ENCODE measurements around the gene PANX2.

- TF ChIP-seq POLR2A (IDR thresholded peaks at IDR 0.05; ENCODE audit: low read depth, low read length) (no peak), TAF1 (IDR thresholded peaks at IDR 0.05; ENCODE audit: borderline replicate concordance, low read depth, low read length) (no peak), POLR2AphosphoS5 (IDR thresholded peaks at IDR 0.05; ENCODE audit: low read depth, low read length) (no peak)
Observed at GRCh38 chr22:50131894-50132293, 38.6 kb upstream of the PANX2 start.
